H1 (cell line): ENCODE measurements around the gene MTM1. TPM values are rescaled to one million over a fixed set of nuclear protein-coding genes. Genes with fewer than 3 reads are reported as not detected.

ENCODE experiments used
- CTCF ChIA-PET: fragments of 300-600 bp; sonication (Branson Sonifier 250); formaldehyde crosslinking; loops from one replicate; lab custom pipeline; 2021; ENCODE audit not compliant: partially characterized antibody; lab: Charles Lee
- POLR2A ChIA-PET: fragments of 300-600 bp; sonication (Branson Sonifier 250); formaldehyde crosslinking; loops from one replicate; lab custom pipeline; 2021; ENCODE audit warnings: inconsistent platforms; ENCODE audit not compliant: partially characterized antibody; lab: Charles Lee
- DNase-seq, 2 experiments: peaks; one replicate each; pipeline versions ENCODE4 v3.0.0 to v3.0.0-alpha.2; 2010 to 2022; ENCODE audit warnings: low spot score in 2 of 2, low read depth in 1 of 2, mixed read lengths in 1 of 2
- FAIRE-seq: peaks from 2 replicates; lab custom pipeline; 2011; peaks lifted over from hg19 to GRCh38; lab: Jason Lieb, UNC
- H2AFZ ChIP-seq: 2 replicates; pipeline ENCODE4 v1.8.1; 2012; ENCODE audit warnings: low read length, inconsistent platforms
- H2AK5ac ChIP-seq: 2 replicates; pipeline ENCODE4 v1.6.1; 2013; ENCODE audit warnings: low read depth, low read length
- H2BK120ac ChIP-seq: replicated peaks from 2 replicates; pipeline ENCODE3; 2013; ENCODE audit warnings: low read depth, low read length, inconsistent platforms
- H2BK12ac ChIP-seq: 2 replicates; pipeline ENCODE4 v1.6.1; 2013; ENCODE audit warnings: low read depth, low read length
- H2BK15ac ChIP-seq: 2 replicates; pipeline ENCODE4 v1.6.1; 2013; ENCODE audit warnings: low read length
- H2BK20ac ChIP-seq: 2 replicates; pipeline ENCODE4 v1.6.1; 2013; ENCODE audit warnings: low read length
- H2BK5ac ChIP-seq: 2 replicates; pipeline ENCODE4 v1.6.1; 2013; ENCODE audit warnings: low read depth, low read length
- H3K14ac ChIP-seq: 2 replicates; pipeline ENCODE4 v1.6.1; 2013; ENCODE audit warnings: inconsistent platforms; ENCODE audit not compliant: insufficient read length
- H3K18ac ChIP-seq: 2 replicates; pipeline ENCODE4 v1.6.1; 2013; ENCODE audit warnings: low read length; ENCODE audit errors: extremely low read depth
- H3K23ac ChIP-seq: 2 replicates; pipeline ENCODE4 v1.6.1; 2013; ENCODE audit warnings: inconsistent platforms; ENCODE audit not compliant: insufficient read length
- H3K23me2 ChIP-seq: 2 replicates; pipeline ENCODE4 v1.6.1; 2013; ENCODE audit warnings: low read depth, low read length
- H3K27ac ChIP-seq: 2 replicates; pipeline ENCODE4 v1.6.1; 2011; ENCODE audit warnings: low read depth, low read length, inconsistent platforms
- H3K27me3 ChIP-seq, 4 experiments: replicated peaks in 1 of 4; 1 replicate in 1 of 4; 2 replicates in 3 of 4; pipeline versions ENCODE4 v1.6.1 to v1.8.1; 2011 to 2013; ENCODE audit warnings: low read length in 3 of 4, mild to moderate bottlenecking in 3 of 4, inconsistent platforms in 2 of 4, mixed read lengths in 2 of 4, moderate library complexity in 1 of 4; ENCODE audit not compliant: control insufficient read depth in 3 of 4, insufficient read depth in 3 of 4; ENCODE audit errors: extremely low read depth in 1 of 4
- H3K36me3 ChIP-seq, 4 experiments: 2 replicates each; pipeline versions ENCODE4 v1.6.1 to v1.8.1; 2011 to 2013; ENCODE audit warnings: mild to moderate bottlenecking in 4 of 4, low read length in 3 of 4, moderate library complexity in 2 of 4, control low read depth in 1 of 4, inconsistent platforms in 1 of 4; ENCODE audit not compliant: insufficient read depth in 4 of 4, control insufficient read depth in 2 of 4
- H3K4ac ChIP-seq: replicated peaks from 2 replicates; pipeline ENCODE3; 2013; ENCODE audit warnings: low read length, low read depth, mixed read lengths, inconsistent platforms; ENCODE audit not compliant: insufficient read length
- H3K4me1 ChIP-seq, 4 experiments: replicated peaks in 1 of 4; 1 replicate in 1 of 4; 2 replicates in 3 of 4; pipeline versions ENCODE4 v1.6.1 to v1.8.1; 2011 to 2013; ENCODE audit warnings: low read length in 3 of 4, inconsistent platforms in 2 of 4, mixed read lengths in 1 of 4; ENCODE audit not compliant: insufficient read depth in 4 of 4, control insufficient read depth in 3 of 4
- H3K4me2 ChIP-seq, 2 experiments: 2 replicates each; pipeline versions ENCODE4 v1.6.1 to v1.8.1; 2011 to 2013; ENCODE audit warnings: low read depth in 2 of 2, low read length in 2 of 2, control low read depth in 1 of 2, inconsistent platforms in 1 of 2, mild to moderate bottlenecking in 1 of 2; ENCODE audit not compliant: insufficient read depth in 1 of 2
- H3K4me3 ChIP-seq, 4 experiments: fragments of 200-600, 300-600 bp in 1 of 4; sonication (generic), shearing (Covaris generic), sonication (Bioruptor Twin) in 1 of 4; 2 replicates each; pipeline versions ENCODE4 v1.5.1 to v1.8.1; 2011 to 2016; ENCODE audit warnings: low read length in 4 of 4, low read depth in 3 of 4, control low read depth in 2 of 4, inconsistent platforms in 2 of 4, mild to moderate bottlenecking in 2 of 4, mixed read lengths in 1 of 4, moderate library complexity in 1 of 4; ENCODE audit not compliant: insufficient read depth in 2 of 4; ENCODE audit errors: extremely low read depth in 1 of 4
- H3K56ac ChIP-seq: replicated peaks from 2 replicates; pipeline ENCODE3; 2013; ENCODE audit warnings: low read depth, mild to moderate bottlenecking, mixed read lengths, low read length, inconsistent platforms; ENCODE audit not compliant: insufficient read length
- H3K79me1 ChIP-seq: 2 replicates; pipeline ENCODE4 v1.6.1; 2013; ENCODE audit warnings: low read depth, low read length, control low read depth
- H3K79me2 ChIP-seq, 2 experiments: 2 replicates each; pipeline versions ENCODE4 v1.6.1 to v1.8.1; 2012 to 2013; ENCODE audit warnings: low read length in 2 of 2, mild to moderate bottlenecking in 2 of 2, inconsistent platforms in 1 of 2; ENCODE audit not compliant: insufficient read depth in 2 of 2, control insufficient read depth in 1 of 2
- H3K9ac ChIP-seq, 4 experiments: replicated peaks in 1 of 4; 1 replicate in 1 of 4; 2 replicates in 3 of 4; pipeline versions ENCODE4 v1.6.1 to v1.8.1; 2011 to 2013; ENCODE audit warnings: low read depth in 3 of 4, low read length in 3 of 4, control low read depth in 2 of 4, mild to moderate bottlenecking in 2 of 4, moderate library complexity in 2 of 4, inconsistent platforms in 1 of 4; ENCODE audit errors: extremely low read depth in 1 of 4
- H3K9me3 ChIP-seq, 2 experiments: 2 replicates each; pipeline versions ENCODE4 v1.6.1 to v1.8.1; 2012 to 2013; ENCODE audit warnings: mild to moderate bottlenecking in 2 of 2, moderate library complexity in 2 of 2, control low read depth in 1 of 2, inconsistent platforms in 1 of 2, low read depth in 1 of 2, low read length in 1 of 2, mixed read lengths in 1 of 2; ENCODE audit not compliant: insufficient read depth in 2 of 2
- H4K20me1 ChIP-seq, 2 experiments: replicated peaks in 1 of 2; 2 replicates each; pipeline versions ENCODE3 to v1.8.1; 2011 to 2013; ENCODE audit warnings: inconsistent platforms in 2 of 2, low read length in 2 of 2, mild to moderate bottlenecking in 1 of 2; ENCODE audit not compliant: insufficient read depth in 2 of 2, control insufficient read depth in 1 of 2
- H4K5ac ChIP-seq: 2 replicates; pipeline ENCODE4 v1.6.1; 2013; ENCODE audit warnings: low read length, low read depth, mixed read lengths, inconsistent platforms; ENCODE audit not compliant: insufficient read length
- H4K8ac ChIP-seq: 2 replicates; pipeline ENCODE4 v1.8.0; 2013; ENCODE audit warnings: mild to moderate bottlenecking, moderate library complexity, low read length, inconsistent platforms; ENCODE audit not compliant: insufficient read depth; ENCODE audit errors: extremely low read depth
- H4K91ac ChIP-seq: replicated peaks from 2 replicates; pipeline ENCODE3; 2013; ENCODE audit warnings: low read length, mixed read lengths, inconsistent platforms; ENCODE audit not compliant: insufficient read length
- ASH2L ChIP-seq: fragments of 200-600, 300-600 bp; sonication (generic); IDR thresholded peaks from one replicate; pipeline ENCODE4 v1.7.1; 2017; ENCODE audit warnings: low read length
- BRCA1 ChIP-seq: IDR thresholded peaks from 2 replicates; pipeline ENCODE4 v1.6.1; 2012; ENCODE audit warnings: low read depth, low read length, improper control_type of control experiment
- EZH2 ChIP-seq: fragments of 200-600 bp; sonication (generic); IDR thresholded peaks from 2 replicates; pipeline ENCODE4 v1.7.1; 2012; ENCODE audit warnings: low read depth, mild to moderate bottlenecking, moderate library complexity, low read length, inconsistent platforms; ENCODE audit not compliant: severe bottlenecking
- FOSL1 ChIP-seq: IDR thresholded peaks from 2 replicates; pipeline ENCODE4 v1.6.1; 2011; ENCODE audit warnings: mild to moderate bottlenecking, low read depth, low read length, moderate library complexity; ENCODE audit not compliant: insufficient read depth
- GTF2F1 ChIP-seq: IDR thresholded peaks from 2 replicates; pipeline ENCODE4 v1.6.1; 2012; ENCODE audit warnings: low read depth, low read length, improper control_type of control experiment, borderline replicate concordance
- HDAC2 ChIP-seq, 2 experiments: fragments of 300-600 bp in 1 of 2; sonication (generic) in 1 of 2; IDR thresholded peaks; 2 replicates each; pipeline ENCODE4 v1.6.1; 2011 to 2012; ENCODE audit warnings: low read depth in 2 of 2, low read length in 2 of 2, mild to moderate bottlenecking in 2 of 2, moderate library complexity in 2 of 2, borderline replicate concordance in 1 of 2, inconsistent platforms in 1 of 2
- HDAC6 ChIP-seq: IDR thresholded peaks from one replicate; pipeline ENCODE4 v1.7.1; 2012; ENCODE audit warnings: low read depth, mild to moderate bottlenecking, inconsistent platforms, low read length, moderate library complexity
- KDM4A ChIP-seq: IDR thresholded peaks from one replicate; pipeline ENCODE4 v1.7.1; 2012; ENCODE audit warnings: low read depth, mild to moderate bottlenecking, moderate library complexity, low read length, inconsistent platforms; ENCODE audit not compliant: severe bottlenecking
- RBBP5 ChIP-seq: IDR thresholded peaks from 2 replicates; pipeline ENCODE4 v1.7.1; 2012; ENCODE audit warnings: low read depth, mild to moderate bottlenecking, inconsistent platforms, low read length, moderate library complexity, borderline replicate concordance
- RFX5 ChIP-seq: IDR thresholded peaks from 2 replicates; pipeline ENCODE4 v1.6.1; 2011; ENCODE audit warnings: low read depth, low read length, improper control_type of control experiment, borderline replicate concordance
- SIN3A ChIP-seq, 2 experiments: IDR thresholded peaks in 1 of 2; conservative IDR thresholded peaks in 1 of 2; 2 replicates each; pipeline ENCODE4 v1.6.1; 2011 to 2012; ENCODE audit warnings: low read length in 2 of 2, improper control_type of control experiment in 1 of 2, low read depth in 1 of 2, mild to moderate bottlenecking in 1 of 2
- TBP ChIP-seq: IDR thresholded peaks from 2 replicates; pipeline ENCODE4 v1.6.1; 2011; ENCODE audit warnings: low read depth, low read length, improper control_type of control experiment
- TCF12 ChIP-seq: IDR thresholded peaks from 2 replicates; pipeline ENCODE4 v1.6.1; 2011; ENCODE audit warnings: low read depth, mild to moderate bottlenecking, low read length
- TEAD4 ChIP-seq: IDR thresholded peaks from 2 replicates; pipeline ENCODE4 v1.6.1; 2012; ENCODE audit warnings: low read depth, low read length, inconsistent platforms, mixed read lengths
- WGBS, 2 experiments: shearing (Covaris generic) in 1 of 2; methylation state at CpG; one replicate each; pipeline versions ENCODE4 v1.1.6 to v1.1.7; 2013 to 2015; ENCODE audit warnings: low lambda C conversion rate in 2 of 2, mixed read lengths in 2 of 2, inconsistent platforms in 1 of 2, low coverage in 1 of 2, missing lambda C conversion rate in 1 of 2; ENCODE audit not compliant: insufficient replicate concordance in 2 of 2, insufficient coverage in 1 of 2, insufficient read length in 1 of 2; ENCODE audit errors: extremely low coverage in 1 of 2, missing lambda C conversion rate in 1 of 2; 5-methylcytosine and 5-hydroxymethylcytosine counted together
- polyA plus RNA-seq, 7 experiments: library from polyadenylated mRNA; depleted of rRNA in 3 of 7; stranded (reverse) in 5 of 7; unstranded in 2 of 7; fragments of >200 nt in 5 of 7; fragments of 200-250 nt in 2 of 7; gene quantifications; 1 replicate in 5 of 7; 2 replicates in 1 of 7; 4 replicates in 1 of 7; pipeline versions ENCODE4 v1.2.1 to v1.2.3, GENCODE V29; 2011 to 2013; ENCODE audit warnings: missing spikeins in 2 of 7, mixed read lengths in 2 of 7
- total RNA-seq: library from RNA; stranded (reverse); fragmentation: NEBNext Ultra II Directional; extraction: Animal tissue kit (Norgen Biotek cat#: 25700); gene quantifications from 2 replicates; pipeline ENCODE4 v1.2.1, GENCODE V29; 2021

MTM1 gene
- total and polyA plus RNA-seq, 2 of the 8 experiments (the other 6 are each of a cell fraction or from before 2014, with no cell fraction given), result 2.3 to 8.4 TPM

DNA sequence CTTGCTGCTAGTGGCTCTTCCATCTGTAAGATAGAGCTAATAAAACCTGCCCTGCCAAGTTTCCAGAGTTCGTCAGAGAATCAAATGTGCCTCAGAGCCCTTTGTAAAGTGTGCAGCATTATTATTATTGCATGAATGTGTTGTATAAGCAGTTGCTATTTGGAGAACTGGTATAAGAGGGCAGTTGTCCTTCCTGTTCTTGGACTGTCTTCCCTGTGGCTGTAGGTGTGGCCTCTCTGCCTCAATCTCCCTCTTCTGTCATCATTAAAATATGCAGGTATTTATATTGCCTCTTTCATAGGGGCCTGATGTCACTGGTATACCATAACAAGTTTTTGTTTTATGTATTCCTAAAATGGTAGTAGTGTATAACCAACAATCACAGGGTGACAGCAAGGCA is 3.8 kb downstream of the MTM1 start:
- Histone ChIP-seq H3K79me1 (no peaks in the 10 kb centered on the region; the same call in 1 of the 2 replicates), H3K4me2 (no peak overlapping the region), H3K56ac (no peak overlapping the region), H3K27me3 (no peaks in the 10 kb centered on the region), H2BK15ac (no peak overlapping the region), H2AFZ (no peak overlapping the region), H2AK5ac (no peak overlapping the region), H3K9me3 (no peaks in the 10 kb centered on the region), H2BK120ac (no peak overlapping the region), H3K18ac (no peak overlapping the region), H2BK20ac (no peak overlapping the region), H3K4ac (no peak overlapping the region), H3K4me1 (peaks cover 0 to 17% (median 11%) of the 10 kb centered on the region in 4 experiments; a peak in 5 of 7 replicates), H3K27ac (no peak overlapping the region), H4K8ac (no peak overlapping the region), H3K23me2 (no peaks in the 10 kb centered on the region), H3K79me2 (peaks cover 0 to 27% of the 10 kb centered on the region in 2 experiments; a peak in 2 of 4 replicates), H3K4me3 (no peak overlapping the region), H4K20me1 (no peaks in the 10 kb centered on the region), H3K14ac (no peak overlapping the region), H3K23ac (no peak overlapping the region), H3K36me3 (no peaks in the 10 kb centered on the region), H2BK12ac (no peak overlapping the region), H3K9ac (no peak overlapping the region), H4K91ac (no peak overlapping the region), H4K5ac (no peak overlapping the region), H2BK5ac (no peak overlapping the region)
- ChIA-PET CTCF (interaction anchor here (0.7 to 1.0 kb wide), 4 partner anchors 28 to 121 kb away, joined by 3 to 5 read pairs (median 3); no protein-coding TSS in a partner anchor), POLR2A (interaction anchor here (0.6 kb wide), 1 partner anchor 43 kb away, joined by 3 read pairs; no protein-coding TSS in a partner anchor)
- DNase-seq (no peak), FAIRE-seq (no peak)
- 100% methylated on average over 1 of the region's 1 CpG; no CpG with 5 or more reads in 1 of the 2 experiments for WGBS, 2 experiments
- TF ChIP-seq BRCA1, result no peak
- no peak for TF ChIP-seq TEAD4
- TF ChIP-seq TBP, result no peak
- no peak for TF ChIP-seq EZH2
- no peak for TF ChIP-seq RBBP5
- no peak for TF ChIP-seq KDM4A
- TF ChIP-seq HDAC2 (IDR thresholded peaks at IDR 0.05; ENCODE audit: borderline replicate concordance in 1 of 2, low read depth in 2 of 2, low read length in 2 of 2), result no peak
- no peak for TF ChIP-seq HDAC6
- no peak for TF ChIP-seq TCF12
- TF ChIP-seq RFX5, result no peak
- TF ChIP-seq FOSL1, result no peak
- no peak for TF ChIP-seq SIN3A (conservative IDR thresholded peaks at IDR 0.05 in 1 of 2, IDR thresholded peaks at IDR 0.05 in 1 of 2; ENCODE audit: low read depth in 1 of 2, low read length in 2 of 2)
- TF ChIP-seq GTF2F1, result no peak
- TF ChIP-seq ASH2L, result no peak
